GM23248 (cell line): ENCODE data around the gene CWC27. TPM values are rescaled to one million over a fixed set of nuclear protein-coding genes. Genes with fewer than 3 reads are reported as not detected.
"Not testable (repeated sequence)": the region's sequence is repeated elsewhere in the genome, so short reads cannot be mapped to it uniquely, and the experiment has no call there.

Experiments used
- DNase-seq: peaks from one replicate; pipeline ENCODE4 v3.0.0-alpha.2; 2015
- H2AFZ ChIP-seq: fragments of 200-600 bp; sonication (generic); 2 replicates; pipeline ENCODE4 v1.6.1; 2016; ENCODE audit warnings: antibody characterized with exemption
- H3F3A ChIP-seq: fragments of 200-600 bp; sonication (generic); 2 replicates; pipeline ENCODE4 v1.6.1; 2016; ENCODE audit warnings: mild to moderate bottlenecking, antibody characterized with exemption, mixed run types; ENCODE audit not compliant: insufficient read depth
- H3K27ac ChIP-seq: fragments of 200-600 bp; sonication (generic); 2 replicates; pipeline ENCODE4 v1.5.1; 2016; ENCODE audit warnings: mild to moderate bottlenecking
- H3K27me3 ChIP-seq: fragments of 200-600 bp; sonication (generic); replicated peaks from 2 replicates; pipeline ENCODE4 v1.6.1; 2016; ENCODE audit warnings: mild to moderate bottlenecking; ENCODE audit not compliant: insufficient read depth
- H3K36me3 ChIP-seq: fragments of 200-600 bp; sonication (generic); 2 replicates; pipeline ENCODE4 v1.6.1; 2016; ENCODE audit warnings: low read depth, mild to moderate bottlenecking
- H3K4me1 ChIP-seq: fragments of 200-600 bp; sonication (generic); 2 replicates; pipeline ENCODE4 v1.6.1; 2016; ENCODE audit warnings: mild to moderate bottlenecking; ENCODE audit not compliant: insufficient read depth
- H3K4me2 ChIP-seq: fragments of 200-600 bp; sonication (generic); one replicate; pipeline ENCODE4 v1.6.1; 2016; ENCODE audit warnings: mild to moderate bottlenecking; ENCODE audit not compliant: unreplicated experiment
- H3K4me3 ChIP-seq: fragments of 200-600 bp; sonication (generic); 2 replicates; pipeline ENCODE4 v1.5.1; 2016; ENCODE audit warnings: mild to moderate bottlenecking
- H3K79me2 ChIP-seq: fragments of 200-600 bp; sonication (generic); 2 replicates; pipeline ENCODE4 v1.6.1; 2016; ENCODE audit warnings: mild to moderate bottlenecking; ENCODE audit not compliant: insufficient read depth
- H3K9ac ChIP-seq: fragments of 200-600 bp; sonication (generic); 2 replicates; pipeline ENCODE4 v1.6.1; 2016; ENCODE audit warnings: mild to moderate bottlenecking
- H3K9me2 ChIP-seq: fragments of 200-600 bp; sonication (generic); 2 replicates; pipeline ENCODE4 v1.6.1; 2016; ENCODE audit warnings: mixed run types, mild to moderate bottlenecking, moderate library complexity; ENCODE audit not compliant: insufficient read depth
- H3K9me3 ChIP-seq: fragments of 200-600 bp; sonication (generic); one replicate; pipeline ENCODE4 v1.6.1; 2017; ENCODE audit warnings: low read depth
- H4K20me1 ChIP-seq: fragments of 200-600 bp; sonication (generic); 2 replicates; pipeline ENCODE4 v1.6.0; 2016; ENCODE audit not compliant: insufficient read depth
- EZH2 ChIP-seq: fragments of 200-600 bp; sonication (generic); IDR thresholded peaks from 2 replicates; pipeline ENCODE4 v1.6.1; 2018; ENCODE audit warnings: antibody characterized with exemption, mild to moderate bottlenecking; ENCODE audit not compliant: insufficient read depth, poor library complexity, severe bottlenecking
- EZH2phosphoT487 ChIP-seq: fragments of 200-600 bp; sonication (generic); IDR thresholded peaks from 2 replicates; pipeline ENCODE4 v1.6.1; 2018; ENCODE audit warnings: antibody characterized with exemption, moderate library complexity, mild to moderate bottlenecking, low read depth; ENCODE audit not compliant: insufficient read depth
- WGBS, 2 experiments: methylation state at CpG; one replicate each; pipeline ENCODE4 v1.1.6; 2015 to 2017; ENCODE audit warnings: low lambda C conversion rate in 2 of 2, low coverage in 1 of 2; ENCODE audit errors: missing lambda C conversion rate in 2 of 2; 5-methylcytosine and 5-hydroxymethylcytosine counted together
- in situ Hi-C: fragments of 300-500 bp; cut with MboI; formaldehyde crosslinking; loops from 2 replicates; pipeline ENCODE4 v1.15.0; 2020
- polyA plus RNA-seq: library from polyadenylated mRNA; unstranded; fragments of >200 nt; fragmentation: Nextera tagmentation; extraction: Ambion mirVana; gene quantifications from 2 replicates; pipeline ENCODE4 v1.2.1, GENCODE V29; 2016
- total RNA-seq: library from RNA; depleted of rRNA; stranded (reverse); fragments of >200 nt; shearing (Covaris generic); gene quantifications from 2 replicates; pipeline ENCODE4 v1.2.3, GENCODE V29; 2014

The CWC27 gene
- total and polyA plus RNA-seq, 2 experiments from 2014 or later = 22.7 to 30.5 TPM

GRCh38 chr5:64899838-64900237 is 131.1 kb downstream of the CWC27 start:
- no peaks in the 10 kb centered on the region for H3K79me2 ChIP-seq
- no peak overlapping the region for H3K4me3 ChIP-seq
- no peaks in the 10 kb centered on the region for H4K20me1 ChIP-seq
- no peak overlapping the region for H2AFZ ChIP-seq
- H3K36me3 ChIP-seq = no peaks in the 10 kb centered on the region
- no peaks in the 10 kb centered on the region for H3K27me3 ChIP-seq
- TF ChIP-seq EZH2 (no peak), EZH2phosphoT487 (no peak)
- H3K9ac ChIP-seq = no peak overlapping the region
- no peak overlapping the region for H3K27ac ChIP-seq
- no peak overlapping the region for H3K4me2 ChIP-seq
- no peaks in the 10 kb centered on the region for H3F3A ChIP-seq
- WGBS, 2 experiments = 97 to 100% methylated on average over 1 of the region's 1 CpG
- H3K9me2 ChIP-seq = no peaks in the 10 kb centered on the region
- DNase-seq = no peak
- H3K9me3 ChIP-seq = no peaks in the 10 kb centered on the region
- in situ Hi-C loops = no loop called here
- H3K4me1 ChIP-seq = no peaks in the 10 kb centered on the region

GRCh38 chr5:64900618-64901017 is 131.9 kb downstream of the CWC27 start:
- H3K9me2 ChIP-seq = no peaks in the 10 kb centered on the region
- no peaks in the 10 kb centered on the region for H3K36me3 ChIP-seq
- no peak for DNase-seq
- no peaks in the 10 kb centered on the region for H3K27me3 ChIP-seq
- H3K79me2 ChIP-seq = no peaks in the 10 kb centered on the region
- in situ Hi-C loops = no loop called here
- no peaks in the 10 kb centered on the region for H3F3A ChIP-seq
- no peak overlapping the region for H2AFZ ChIP-seq
- no peaks in the 10 kb centered on the region for H3K9me3 ChIP-seq
- H3K4me3 ChIP-seq = no peak overlapping the region
- no peaks in the 10 kb centered on the region for H3K4me1 ChIP-seq
- H3K9ac ChIP-seq = no peak overlapping the region
- no peak overlapping the region for H3K4me2 ChIP-seq
- TF ChIP-seq EZH2phosphoT487 = no peak
- no peak for TF ChIP-seq EZH2
- H3K27ac ChIP-seq = no peak overlapping the region
- 98 to 100% methylated on average over 2 of the region's 2 CpGs for WGBS, 2 experiments
- no peaks in the 10 kb centered on the region for H4K20me1 ChIP-seq

- H3K4me1 ChIP-seq, H3K36me3 ChIP-seq, DNase-seq, H3F3A ChIP-seq, in situ Hi-C loops, H3K79me2 ChIP-seq, H2AFZ ChIP-seq, H4K20me1 ChIP-seq, H3K27me3 ChIP-seq, H3K9me3 ChIP-seq, H3K9me2 ChIP-seq, H3K4me3 ChIP-seq, H3K9ac ChIP-seq, H3K4me2 ChIP-seq, H3K27ac ChIP-seq: not testable (repeated sequence)
These were observed 138.7 kb downstream of the CWC27 start for GRCh38 chr5:64907399-64907798.

- H3K27me3 ChIP-seq = no peaks in the 10 kb centered on the region
- H3K9ac ChIP-seq = no peak overlapping the region
- no peaks in the 10 kb centered on the region for H3K9me2 ChIP-seq
- H3K27ac ChIP-seq = no peak overlapping the region
- no peaks in the 10 kb centered on the region; the same call in 1 of the 2 replicates for H3K4me1 ChIP-seq
- TF ChIP-seq EZH2phosphoT487 (no peak), EZH2 (no peak)
- no peaks in the 10 kb centered on the region for H3K79me2 ChIP-seq
- no peak overlapping the region for H2AFZ ChIP-seq
- in situ Hi-C loops = no loop called here
- H3K4me3 ChIP-seq = no peak overlapping the region
- no peak overlapping the region for H3K4me2 ChIP-seq
- H3K36me3 ChIP-seq = 0 out of 2 replicates have a peak, but pooled peaks cover 5% of the 10 kb centered on the region
- no peaks in the 10 kb centered on the region for H3K9me3 ChIP-seq
- DNase-seq = peak; percentile 6
- H4K20me1 ChIP-seq = no peaks in the 10 kb centered on the region
- 81 to 86% methylated on average over 5 of the region's 5 CpGs for WGBS, 2 experiments
- no peaks in the 10 kb centered on the region for H3F3A ChIP-seq
These were observed 145.7 kb downstream of the CWC27 start for GRCh38 chr5:64914396-64914795.

- no peaks in the 10 kb centered on the region for H3K9me2 ChIP-seq
- H3K4me2 ChIP-seq = no peak overlapping the region
- WGBS, 2 experiments = 86 to 100% methylated on average over 1 of the region's 1 CpG
- TF ChIP-seq EZH2 (no peak), EZH2phosphoT487 (no peak)
- no peaks in the 10 kb centered on the region for H3F3A ChIP-seq
- no peak overlapping the region for H3K27ac ChIP-seq
- no peaks in the 10 kb centered on the region for H4K20me1 ChIP-seq
- H3K79me2 ChIP-seq = no peaks in the 10 kb centered on the region
- H3K9me3 ChIP-seq = no peaks in the 10 kb centered on the region
- H3K4me1 ChIP-seq = no peaks in the 10 kb centered on the region; the same call in 1 of the 2 replicates
- H3K4me3 ChIP-seq = no peak overlapping the region
- H3K27me3 ChIP-seq = no peaks in the 10 kb centered on the region
- no peak for DNase-seq
- no peak overlapping the region for H3K9ac ChIP-seq
- no peak overlapping the region for H2AFZ ChIP-seq
- in situ Hi-C loops = no loop called here
- H3K36me3 ChIP-seq = 0 out of 2 replicates have a peak, but pooled peaks cover 3% of the 10 kb centered on the region
These were observed 149.4 kb downstream of the CWC27 start for GRCh38 chr5:64918083-64918482.
